Measurements from ENCODE around the gene KIRREL3.
"Not testable (repeated sequence)": the region's sequence is repeated elsewhere in the genome, so short reads cannot be mapped to it uniquely, and the experiment has no call there.

KIRREL3 gene

DNA sequence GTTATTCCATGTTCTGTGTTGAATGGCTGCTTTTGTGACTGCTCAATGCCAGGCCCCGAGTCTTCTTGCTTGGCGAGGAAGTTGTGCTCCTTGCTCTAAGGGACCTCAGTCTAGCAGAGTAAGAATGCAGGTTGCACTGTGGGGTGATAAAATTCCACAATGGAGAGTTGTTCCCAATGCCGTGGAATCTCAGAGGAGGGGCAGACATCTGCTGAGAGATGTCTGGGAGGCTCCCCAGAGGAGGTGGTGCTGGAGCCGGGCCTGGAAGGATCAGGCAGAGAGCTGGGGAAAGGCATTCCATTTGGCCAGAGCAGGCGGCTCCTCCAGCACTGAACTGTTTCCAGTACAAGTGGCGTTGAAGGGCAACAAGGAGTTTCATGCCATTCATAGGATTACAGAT, 589.9 kb downstream of the KIRREL3 start:
- DNase-seq = no peak

DNA sequence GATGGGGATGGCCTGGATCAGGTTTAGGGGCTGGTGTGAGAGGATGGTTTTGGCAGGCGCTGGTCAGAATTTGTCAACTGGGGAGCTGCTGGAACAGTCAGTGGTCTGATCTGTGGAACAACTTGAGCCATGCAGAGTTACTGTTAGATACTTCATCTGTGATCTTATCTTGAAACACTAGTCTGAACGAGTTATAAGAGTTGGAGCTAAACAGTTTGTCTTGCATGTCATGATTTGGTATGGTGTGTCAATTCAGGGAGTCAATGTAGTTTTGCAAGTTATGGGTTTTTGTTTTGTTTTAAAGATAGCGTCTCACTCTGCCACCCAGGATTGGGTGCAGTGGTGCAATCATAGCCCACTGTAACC, 591.0 kb downstream of the KIRREL3 start:
- DNase-seq = no peak

DNA sequence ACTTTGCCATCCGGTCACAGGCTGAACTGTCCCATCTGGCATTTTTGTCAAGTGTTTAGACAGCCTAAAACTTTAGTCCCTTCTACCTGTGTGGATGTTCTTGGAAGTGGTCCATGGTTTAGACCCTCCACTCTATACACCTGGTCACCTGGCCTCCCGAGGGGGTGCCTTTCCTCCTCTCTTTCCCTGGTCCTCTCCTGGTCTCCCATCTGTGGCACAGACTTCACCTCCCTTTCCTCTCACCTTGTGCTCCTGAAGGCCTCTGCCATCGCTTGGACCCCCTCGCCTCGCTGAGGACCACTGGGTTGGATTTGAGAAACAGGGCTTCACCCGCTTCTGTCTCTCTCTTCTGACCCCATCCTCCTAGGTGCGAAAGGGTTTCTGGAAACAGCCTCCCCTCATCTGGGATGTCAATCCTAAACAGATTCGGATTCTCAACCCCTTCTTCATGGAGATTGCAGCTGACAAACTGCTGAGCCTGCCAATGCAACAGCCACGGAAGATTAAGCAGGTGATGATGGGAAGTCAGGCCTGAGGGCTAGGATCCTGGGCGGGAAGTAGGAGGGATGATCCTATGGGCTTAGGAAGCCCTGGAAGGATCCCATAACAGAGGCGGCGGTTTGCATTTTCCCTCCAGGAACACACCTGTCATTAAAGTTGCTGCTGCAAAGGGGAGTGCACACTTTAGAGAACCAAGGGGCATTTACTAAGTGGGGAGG, 591.5 kb downstream of the KIRREL3 start:
- no peak for DNase-seq

DNA sequence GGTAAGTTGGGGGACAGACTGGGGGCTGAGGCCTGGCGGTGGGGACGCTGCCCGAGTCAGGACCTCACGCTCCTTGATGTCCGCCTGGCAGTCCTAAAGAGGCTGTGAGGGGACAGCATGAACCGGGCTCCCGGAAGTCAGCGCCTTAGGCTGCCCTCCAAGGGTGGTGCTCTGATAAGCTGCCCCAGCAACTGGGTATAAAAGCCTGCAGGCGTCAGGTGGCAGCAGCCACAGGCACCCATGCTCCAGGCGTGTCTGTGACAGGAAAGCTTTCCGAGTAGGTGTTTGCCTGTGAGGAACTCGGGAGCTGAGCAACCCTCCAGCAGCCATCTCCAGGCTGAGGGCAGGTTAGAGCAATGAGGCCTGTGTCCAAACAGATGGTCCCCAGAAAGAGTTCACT, 592.1 kb downstream of the KIRREL3 start:
- DNase-seq = no peak

DNA sequence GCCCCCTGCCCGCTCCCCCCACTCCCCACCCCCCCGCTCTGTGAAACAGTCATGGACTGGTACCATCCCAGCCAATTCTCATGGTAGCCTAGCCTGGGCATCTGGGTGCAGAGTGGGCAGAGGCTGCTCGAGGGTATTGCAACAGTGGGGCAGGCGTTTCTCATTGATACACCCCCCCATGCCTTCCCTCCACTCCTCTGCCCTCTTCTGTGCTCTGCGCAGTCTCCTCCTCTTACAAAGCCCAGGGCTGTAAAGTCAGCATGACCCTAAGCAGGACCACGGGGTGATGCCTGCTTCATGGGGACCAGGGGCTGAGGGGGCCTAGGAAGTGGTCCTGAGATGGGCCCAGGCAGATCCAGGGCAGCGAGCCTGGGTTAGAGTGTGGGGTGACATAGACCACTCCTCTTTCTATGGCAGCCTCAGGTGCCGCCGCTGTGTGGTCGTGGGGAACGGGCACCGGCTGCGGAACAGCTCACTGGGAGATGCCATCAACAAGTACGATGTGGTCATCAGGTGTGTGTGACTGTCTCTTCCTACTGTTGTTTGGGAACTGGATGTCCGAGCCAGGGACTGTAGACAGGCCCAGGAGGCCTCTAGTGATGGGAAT, 592.8 kb downstream of the KIRREL3 start:
- DNase-seq = no peak

DNA sequence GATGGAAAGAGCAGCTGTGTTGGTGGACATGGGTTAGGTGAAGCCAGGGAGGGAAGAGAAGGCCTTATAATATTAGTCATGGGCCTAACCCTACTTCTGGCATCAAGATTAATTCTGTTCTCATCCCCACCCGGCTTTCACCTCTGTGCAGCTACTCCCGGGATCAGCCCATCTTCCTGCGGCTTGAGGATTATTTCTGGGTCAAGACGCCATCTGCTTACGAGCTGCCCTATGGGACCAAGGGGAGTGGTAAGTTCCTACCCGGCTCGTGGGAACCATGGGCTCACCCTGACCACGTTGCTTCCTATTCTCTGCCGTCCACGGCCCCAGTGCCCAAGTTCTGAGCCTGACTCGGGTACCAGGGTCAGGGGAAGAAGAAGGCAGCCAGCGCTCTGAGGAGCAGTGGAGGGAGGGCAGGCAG, 593.5 kb downstream of the KIRREL3 start:
- no peak for DNase-seq

DNA sequence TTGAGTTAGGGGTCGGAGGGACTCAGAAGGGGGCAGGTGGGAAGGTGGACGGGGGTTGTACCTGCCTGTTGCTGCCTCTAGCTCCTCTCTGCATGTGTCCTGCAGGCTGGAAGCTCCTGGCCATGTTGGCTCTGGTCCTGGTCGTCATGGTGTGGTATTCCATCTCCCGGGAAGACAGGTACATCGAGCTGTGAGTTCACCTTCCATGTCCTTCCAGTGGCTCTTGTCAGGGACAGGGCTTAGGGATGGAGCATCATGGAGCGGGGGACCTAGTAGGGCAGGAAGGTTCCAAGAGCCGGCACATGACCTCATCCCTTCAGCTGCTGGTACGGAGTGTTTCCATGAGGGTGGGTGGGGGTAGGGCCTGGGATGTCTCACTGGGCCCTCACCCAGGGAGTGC, 594.2 kb downstream of the KIRREL3 start:
- DNase-seq = no peak

DNA sequence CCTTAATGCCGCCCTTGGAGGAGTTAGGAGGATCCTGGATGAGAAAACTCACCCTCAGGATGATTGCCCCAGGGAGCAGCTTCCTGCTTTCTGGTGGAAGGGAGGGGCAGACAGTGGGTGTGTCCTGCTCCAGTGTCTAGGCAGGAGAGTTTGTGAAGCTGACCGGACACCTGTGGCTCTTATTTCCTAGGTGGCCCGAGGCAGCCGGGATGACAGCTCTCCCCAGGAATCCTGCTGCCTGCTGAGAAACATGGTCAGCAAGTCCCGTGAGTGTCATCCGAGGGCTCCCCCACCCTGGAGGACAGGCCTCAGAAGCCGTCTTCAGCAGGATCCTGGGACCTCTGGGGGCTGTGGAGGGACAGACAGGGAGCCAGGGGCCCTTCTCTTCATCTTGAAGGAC, 594.7 kb downstream of the KIRREL3 start:
- DNase-seq = no peak

DNA sequence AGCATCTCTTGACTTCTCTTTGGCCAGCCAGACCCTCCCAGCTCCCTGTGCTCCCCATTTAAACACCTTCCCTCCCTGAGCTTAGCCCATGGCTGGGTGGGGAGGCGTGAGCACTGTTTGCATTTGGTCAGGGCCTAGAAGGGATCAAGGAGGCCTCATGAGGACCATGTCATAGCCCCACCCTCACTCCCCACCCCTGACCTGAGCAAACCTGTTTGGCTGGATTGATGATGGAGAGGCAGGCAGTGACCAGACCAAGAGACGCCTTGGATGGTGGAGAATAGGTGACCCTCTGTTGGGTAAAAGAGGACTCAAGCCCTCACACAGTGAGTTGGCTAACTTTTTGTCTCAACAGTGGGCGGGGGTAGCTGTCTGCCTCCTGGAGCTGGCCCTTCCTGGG, 595.2 kb downstream of the KIRREL3 start:
- no peak for DNase-seq

DNA sequence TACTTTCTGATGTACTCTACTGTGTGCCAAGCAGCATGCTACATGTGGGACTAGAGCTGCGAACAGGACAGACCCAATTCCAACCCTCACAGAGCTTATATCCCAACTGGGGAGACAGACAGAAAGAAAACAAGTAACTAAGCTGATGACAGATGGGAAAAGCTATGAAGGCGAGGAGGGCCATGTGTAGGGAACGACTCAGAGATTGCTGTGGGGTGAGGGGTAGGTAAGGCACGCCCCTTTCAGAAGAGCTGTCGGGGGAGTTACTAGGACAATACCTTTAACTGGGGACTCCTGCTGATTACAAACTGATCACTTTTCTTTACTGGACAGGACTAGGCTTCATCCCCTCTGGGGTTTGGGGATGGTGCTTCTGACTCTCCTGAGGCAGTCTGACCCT, 596.2 kb downstream of the KIRREL3 start:
- no peak for DNase-seq

DNA sequence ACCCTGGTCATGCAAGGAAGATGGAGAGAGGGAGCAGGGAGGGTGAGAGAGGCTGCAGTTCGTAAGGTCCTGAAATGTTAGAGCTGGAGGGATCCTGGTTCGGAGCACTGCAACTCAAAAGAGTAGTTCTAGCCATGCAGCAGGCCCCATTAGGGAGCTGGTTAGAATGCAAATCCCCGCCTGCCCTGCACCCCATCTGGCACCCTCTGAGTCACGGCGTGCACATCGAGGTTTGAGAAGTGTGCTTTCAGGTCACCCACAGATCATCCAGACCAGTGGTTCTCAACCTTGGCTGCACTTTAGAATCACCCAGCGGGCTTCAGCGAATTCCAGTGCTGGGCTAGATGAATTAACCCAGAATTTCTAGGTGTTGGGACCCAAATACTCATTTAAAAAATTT, 596.9 kb downstream of the KIRREL3 start:
- no peak for DNase-seq

DNA sequence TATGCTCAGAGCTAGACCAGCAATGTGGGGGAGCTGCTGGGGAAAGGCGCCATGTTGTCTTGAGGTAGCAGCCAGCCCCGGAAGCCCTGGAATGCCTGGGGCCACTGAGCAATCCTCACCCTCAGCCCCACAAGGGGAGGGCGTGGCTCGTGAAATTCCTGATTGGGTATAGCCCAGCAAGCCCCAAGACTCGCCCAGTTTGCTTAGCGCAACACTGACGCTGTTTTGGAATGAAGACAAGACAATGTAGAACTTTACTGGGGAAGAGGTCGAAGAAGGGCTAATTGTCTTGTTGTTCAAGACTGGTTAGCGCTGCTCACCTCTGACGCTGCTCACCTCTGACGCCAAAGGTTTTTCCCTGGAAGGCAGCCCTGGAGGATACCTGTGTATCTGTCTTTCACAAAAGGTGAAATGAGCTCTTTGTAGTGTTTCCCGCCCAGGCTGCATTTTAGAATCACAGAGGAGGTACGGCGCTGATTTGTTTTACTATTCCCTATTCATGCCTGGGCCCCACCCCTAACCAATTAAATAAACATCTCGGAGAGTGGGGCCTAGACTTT, 597.5 kb downstream of the KIRREL3 start:
- no peak for DNase-seq

DNA sequence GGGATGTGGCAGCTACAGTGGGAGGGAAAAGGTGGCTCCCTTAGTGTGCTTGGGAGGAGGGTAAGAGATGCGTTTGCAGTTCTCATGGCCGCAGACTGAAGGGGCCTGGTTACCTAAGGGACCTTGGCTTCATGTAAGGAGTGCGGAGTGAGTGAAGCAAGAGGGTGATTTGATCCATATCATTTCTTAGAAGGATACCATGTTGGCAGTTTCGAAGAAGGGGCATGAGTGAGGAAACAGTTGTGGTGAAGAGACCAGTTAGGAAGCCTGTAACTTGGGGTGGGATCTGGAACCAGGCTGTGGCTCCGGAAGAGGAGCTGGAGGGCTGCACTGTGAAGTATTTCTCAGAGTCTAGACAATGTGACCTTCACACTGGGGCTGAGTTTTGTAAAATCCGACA, 600.1 kb downstream of the KIRREL3 start:
- DNase-seq = no peak

DNA sequence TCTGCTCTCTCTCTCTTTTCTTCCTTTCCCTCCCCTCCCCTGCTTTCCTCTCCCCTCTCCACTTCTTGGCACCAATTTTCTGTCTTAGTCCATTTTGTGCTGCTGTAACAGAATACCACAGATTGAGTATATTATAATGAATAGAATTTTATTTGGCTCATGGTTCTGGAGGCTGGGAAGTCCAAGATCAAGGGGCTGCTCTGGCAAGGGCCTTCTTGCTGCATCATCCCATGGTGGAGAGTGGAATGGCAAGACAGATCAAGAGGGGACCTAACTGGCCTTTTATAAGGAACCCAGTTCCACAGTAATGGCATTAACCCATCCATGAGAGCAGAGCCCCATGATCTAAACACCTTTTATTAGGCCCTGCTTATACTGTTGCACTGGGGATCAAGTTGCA, 600.6 kb downstream of the KIRREL3 start:
- no peak for DNase-seq

DNA sequence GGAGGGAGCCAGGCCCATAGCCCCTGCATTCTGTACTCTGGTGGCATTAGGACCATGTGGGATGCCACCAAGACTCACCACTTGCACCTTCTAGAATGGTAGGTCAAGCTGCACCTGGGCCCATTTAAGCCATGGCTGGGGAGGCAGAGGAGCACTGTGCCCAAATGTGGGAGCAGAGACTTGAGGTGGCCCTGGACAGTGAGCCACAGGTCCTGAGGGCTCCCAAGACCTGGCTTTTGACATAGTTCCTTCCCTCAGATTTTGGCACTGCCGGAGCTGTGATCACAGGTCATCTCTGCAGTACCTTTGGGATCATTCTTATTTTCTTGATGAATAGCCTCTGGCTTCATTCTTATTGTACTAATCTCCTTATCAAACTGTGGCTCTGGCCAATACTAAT, 601.8 kb downstream of the KIRREL3 start:
- no peak for DNase-seq

DNA sequence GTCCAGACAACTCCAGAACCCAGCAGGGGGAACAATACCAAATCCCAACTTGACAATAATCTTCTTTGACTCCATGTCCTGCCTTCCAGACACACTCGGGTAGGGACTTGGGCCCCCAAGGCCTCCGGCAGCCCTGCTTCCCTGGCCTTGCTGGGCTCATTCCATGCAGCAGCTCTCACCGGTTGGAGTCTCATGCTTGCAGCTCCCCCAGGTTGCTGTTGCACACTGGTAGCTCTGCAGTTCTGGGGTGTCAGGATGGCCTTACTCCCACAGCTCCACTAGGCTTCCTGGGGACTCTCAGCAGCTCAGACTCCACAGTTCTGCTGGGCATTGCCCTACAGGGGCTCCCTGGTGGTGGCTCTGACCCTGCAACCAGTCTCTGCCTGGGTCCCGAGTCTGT, 602.3 kb downstream of the KIRREL3 start:
- DNase-seq = no peak

DNA sequence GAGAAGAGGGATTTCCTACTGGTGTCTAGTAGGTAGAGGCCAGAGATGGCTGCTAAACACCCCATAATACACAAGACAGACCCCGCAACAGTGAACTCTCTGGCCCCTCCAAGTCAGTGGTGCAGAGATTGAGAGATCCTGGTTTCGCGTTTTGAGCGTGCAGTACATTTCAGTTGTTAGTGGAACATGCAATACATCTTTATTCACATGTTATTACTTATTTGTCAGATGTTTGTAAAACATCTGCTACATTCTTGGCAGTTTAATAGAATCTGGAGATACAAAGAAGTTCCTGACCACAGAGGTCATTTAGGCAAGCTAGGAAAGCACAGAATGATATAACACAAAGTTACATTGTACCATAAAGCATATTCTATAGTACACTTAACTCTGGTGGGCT, 603.6 kb downstream of the KIRREL3 start:
- DNase-seq = no peak

DNA sequence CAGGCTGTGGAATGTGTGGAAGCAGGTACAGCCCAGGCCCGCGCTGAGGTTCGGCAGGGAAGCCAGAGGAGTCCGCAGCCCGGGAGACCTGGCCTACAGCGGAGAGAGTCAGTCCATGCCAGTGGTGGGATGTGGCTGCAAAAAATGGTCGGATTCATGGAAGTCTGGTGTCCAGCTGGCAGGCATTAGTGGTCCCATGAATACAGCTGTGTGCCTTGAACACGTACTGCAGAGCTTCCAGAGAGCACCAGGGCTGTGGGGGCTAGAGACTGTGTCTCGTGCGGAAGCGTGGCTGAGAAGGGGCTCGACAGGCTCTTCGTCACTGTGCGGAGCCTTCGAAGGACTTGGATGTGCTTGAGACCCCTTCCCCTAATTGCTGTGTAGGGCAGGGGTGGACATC, 604.3 kb downstream of the KIRREL3 start:
- not testable (repeated sequence) for DNase-seq

DNA sequence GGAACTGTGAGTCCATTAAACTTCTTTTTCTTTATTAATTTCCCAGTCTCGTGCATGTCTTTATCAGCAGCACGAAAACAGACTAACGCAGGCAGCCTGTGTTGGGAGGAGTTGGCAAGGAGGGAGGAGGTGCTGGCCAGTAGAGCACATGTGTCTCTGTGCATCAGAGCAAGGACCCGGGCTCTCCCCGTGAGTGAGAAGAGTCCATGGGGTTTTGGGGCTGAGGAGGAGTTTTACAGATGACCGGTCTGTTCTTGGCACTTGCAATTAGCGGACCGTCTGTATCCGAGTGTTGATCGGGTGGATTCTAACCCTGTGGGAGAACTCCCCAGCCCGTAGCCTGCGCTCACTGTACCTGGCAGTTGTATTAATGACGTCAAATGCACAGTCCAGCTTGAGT, 604.8 kb downstream of the KIRREL3 start:
- not testable (repeated sequence) for DNase-seq

DNA sequence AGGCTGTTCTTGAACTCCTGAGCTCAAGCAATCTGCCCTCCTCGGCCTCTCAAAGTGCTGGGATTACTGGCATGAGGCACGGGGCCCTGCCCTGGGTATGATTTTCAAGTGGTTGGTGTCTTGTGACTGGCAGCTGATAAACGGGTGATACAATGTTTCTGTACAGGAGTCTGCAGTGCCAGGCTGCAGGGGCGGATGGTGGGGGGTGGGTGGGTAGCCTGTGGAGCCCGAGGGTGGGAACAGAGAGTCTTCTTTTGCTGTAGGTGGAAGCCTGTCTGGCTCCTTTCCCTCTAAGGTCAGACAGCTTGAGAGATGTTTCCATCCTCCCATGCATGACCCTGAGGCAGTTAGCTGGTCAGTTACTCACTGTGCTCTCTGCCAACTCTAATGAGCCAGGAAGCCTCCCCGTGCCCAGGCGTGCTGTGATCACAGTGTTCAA, 605.9 kb downstream of the KIRREL3 start:
- not testable (repeated sequence) for DNase-seq

DNA sequence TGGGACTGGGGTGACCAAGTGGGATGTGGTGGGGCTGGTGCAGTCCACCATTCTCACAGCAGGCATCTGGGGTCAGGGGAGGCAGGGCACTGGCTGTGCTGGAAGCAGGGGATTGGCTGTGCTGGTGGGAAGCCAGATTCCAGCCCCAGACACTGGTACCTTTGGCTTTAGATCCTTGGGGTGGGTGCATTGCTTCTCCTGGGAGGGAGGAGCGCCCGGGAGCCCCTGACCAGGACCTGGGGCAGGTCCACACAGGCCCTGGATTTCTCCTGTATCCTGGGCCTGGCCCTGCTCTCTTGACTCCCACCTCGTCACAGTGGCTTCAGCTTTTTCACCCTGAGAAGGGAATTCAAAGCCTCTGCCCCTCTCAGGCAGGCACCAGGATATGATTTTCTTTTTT, 606.5 kb downstream of the KIRREL3 start:
- DNase-seq = no peak

DNA sequence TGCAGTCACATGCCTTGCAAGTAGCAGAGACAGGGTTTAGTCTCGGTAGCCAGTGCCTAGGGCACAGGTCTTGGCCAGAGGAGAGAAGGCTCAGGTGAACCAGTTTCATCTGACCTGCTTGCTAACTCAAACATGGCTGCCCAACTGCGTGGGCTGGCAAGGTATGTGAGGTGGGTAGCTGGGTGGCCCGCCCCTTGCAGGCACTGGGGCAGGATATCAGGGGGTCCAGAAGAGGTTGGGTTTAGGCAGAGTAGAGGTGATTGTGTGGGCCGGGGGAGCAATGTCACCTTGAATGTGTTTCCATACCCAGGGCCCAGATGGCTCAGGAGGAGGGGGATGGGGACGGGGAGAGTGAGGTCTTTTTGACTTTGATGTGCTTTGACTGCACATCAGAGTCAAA, 607.4 kb downstream of the KIRREL3 start:
- DNase-seq = no peak

DNA sequence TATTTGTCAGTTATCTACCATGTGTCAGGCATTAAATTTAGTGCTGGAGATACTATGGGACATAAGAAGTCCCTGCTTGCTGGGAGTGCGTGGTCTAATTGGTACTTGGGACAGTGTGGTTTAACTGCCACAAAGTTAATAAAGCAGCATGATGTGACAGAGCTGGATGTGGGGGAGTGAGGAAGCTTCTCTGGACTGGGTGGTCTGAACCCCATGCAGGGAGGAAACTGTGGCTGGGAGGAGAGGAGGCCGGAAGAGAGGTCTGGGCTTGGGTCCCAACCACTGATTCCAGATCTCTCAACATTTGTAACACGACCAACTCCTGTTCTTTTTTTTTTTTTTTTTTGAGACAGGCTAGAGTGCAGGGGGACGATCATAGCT, 607.9 kb downstream of the KIRREL3 start:
- DNase-seq = no peak

DNA sequence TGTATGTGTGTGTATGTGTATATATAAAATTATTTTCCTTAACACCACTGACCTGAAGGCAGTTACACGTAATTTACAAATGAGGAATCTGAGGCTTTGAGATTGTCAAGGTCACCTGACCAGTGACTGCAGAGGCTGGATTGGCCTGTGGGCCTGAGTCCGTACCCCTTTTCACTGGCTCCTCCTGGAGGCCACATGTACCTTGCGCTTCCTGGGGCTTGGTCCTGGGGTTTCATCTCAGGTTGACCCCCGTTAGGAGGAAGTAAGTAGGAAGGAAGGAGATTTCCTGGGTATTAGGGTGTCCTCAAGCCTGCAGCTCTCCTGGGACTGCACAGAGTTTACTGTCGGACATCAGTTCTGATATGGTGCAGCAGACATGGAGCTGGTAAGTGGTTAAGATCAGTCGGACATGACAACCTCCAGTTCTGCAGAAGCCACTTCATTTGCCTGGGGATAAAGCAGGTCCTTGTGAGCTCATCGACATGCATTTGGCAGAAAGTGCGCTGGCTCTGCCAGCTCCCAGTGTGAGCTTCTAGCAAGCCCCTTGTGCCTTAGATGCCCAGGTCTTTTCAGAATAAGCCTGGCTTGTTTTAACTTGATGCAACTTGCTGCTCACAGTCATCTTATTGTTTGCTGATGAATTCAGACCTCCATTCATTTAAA, 608.5 kb downstream of the KIRREL3 start:
- no peak for DNase-seq

Data from activated CD4-positive, alpha-beta T cell treated with anti-CD3 and anti-CD28 coated beads, Interleukin-2, Interleukin-6, amounts not matched to agents 100 ng/mL and 50 ng/mL, durations not matched to agents 16 hours and 8 hours (primary cell).